ENCODE results near the gene ATP5F1B. TPM values are rescaled to one million over a fixed set of nuclear protein-coding genes. Genes with fewer than 3 reads are reported as not detected.

ATP5F1B gene
- polyA plus RNA-seq, 2 of the 4 experiments (the other 2 are of a cell fraction), result 778 to 1,500 TPM

- CTCF ChIA-PET, result interaction anchor here (0.6 to 4.3 kb wide), 15 partner anchors 11 to 371 kb away, joined by 3 to 74 read pairs (median 8); partner anchors contain the start of gene RBMS2
- 4% methylated on average over 27 of the region's 27 CpGs for WGBS (ENCODE audit: missing lambda C conversion rate)
- H3K4me3 ChIP-seq, result peak overlapping the region; percentile 80
- FAIRE-seq (no peak), DNase-seq (ENCODE audit: low read depth in 1 of 2, low spot score in 1 of 2) (peak; percentile 59 to 62), ATAC-seq (peak in 1 of 2 experiments; percentile 3; a peak in 4 of 6 replicates)
- TF ChIP-seq PHF8 (IDR thresholded peaks at IDR 0.05; ENCODE audit: borderline replicate concordance, low read depth), result no peak
- TF ChIP-seq BHLHE40 (IDR thresholded peaks at IDR 0.05; ENCODE audit: low read depth, low read length), result no peak
- TF ChIP-seq TP53 (CRISPR knock-in tag; IDR thresholded peaks at IDR 0.05), result no peak
- TF ChIP-seq ZFP36 (IDR thresholded peaks at IDR 0.05; ENCODE audit: borderline replicate concordance, partially characterized antibody), result no peak
- no peak for TF ChIP-seq CTCF (IDR thresholded peaks at IDR 0.05)
- TF ChIP-seq NFE2L2 (conservative IDR thresholded peaks at IDR 0.05; ENCODE audit: low read length), result no peak
- TF ChIP-seq MAZ (IDR thresholded peaks at IDR 0.05; ENCODE audit: borderline replicate concordance, low read depth, low read length), result no peak
- TF ChIP-seq NPAS2 (CRISPR knock-in tag; IDR thresholded peaks at IDR 0.05; ENCODE audit: borderline replicate concordance), result no peak
- no peak for TF ChIP-seq CHD2 (IDR thresholded peaks at IDR 0.05; ENCODE audit: low read length, partially characterized antibody)
- no peak for TF ChIP-seq KDM5A (IDR thresholded peaks at IDR 0.05)
- no peak for TF ChIP-seq FOXS1 (CRISPR knock-in tag; IDR thresholded peaks at IDR 0.05)
- no peak for TF ChIP-seq HOXB13 (CRISPR knock-in tag; IDR thresholded peaks at IDR 0.05; ENCODE audit: low read depth)
- no peak for TF ChIP-seq HOXB5 (CRISPR knock-in tag; IDR thresholded peaks at IDR 0.05)
- TF ChIP-seq CBX2 (IDR thresholded peaks at IDR 0.05; ENCODE audit: borderline replicate concordance, low read depth), result no peak
- TF ChIP-seq RNF2 (IDR thresholded peaks at IDR 0.05; ENCODE audit: borderline replicate concordance, low read depth), result no peak
- no peak for TF ChIP-seq HOXA7 (CRISPR knock-in tag; IDR thresholded peaks at IDR 0.05)
- TF ChIP-seq POLR2A (IDR thresholded peaks at IDR 0.05; ENCODE audit: low read length), result no peak
- no peaks in the 10 kb centered on the region for H3K9me3 ChIP-seq
- peaks cover 46% of the 10 kb centered on the region for H3K4me1 ChIP-seq
- H3K27ac ChIP-seq, result peak overlapping the region; percentile 89 to 97
- POLR2A ChIA-PET, result interaction anchor here (1.2 to 3.9 kb wide), 3 partner anchors 11 to 120 kb away, joined by 3 to 57 read pairs (median 4); partner anchors contain the start of gene PTGES3
- peak overlapping the region; percentile 97 for H3K4me2 ChIP-seq
These were observed 11.4 kb downstream of the ATP5F1B start for GRCh38 chr12:56634242-56634836.

- Histone ChIP-seq H3K4me1 (peaks cover 46% of the 10 kb centered on the region), H3K4me2 (peak overlapping the region; percentile 97), H3K4me3 (peak overlapping the region; percentile 80), H3K9me3 (no peaks in the 10 kb centered on the region), H3K27ac (peak overlapping the region; percentile 89 to 97)
- FAIRE-seq (no peak), DNase-seq (ENCODE audit: low read depth in 1 of 2, low spot score in 1 of 2) (no peak), ATAC-seq (no peak)
- POLR2A ChIA-PET, result interaction anchor here (3.9 kb wide), 1 partner anchor 55 kb away, joined by 57 read pairs; the partner anchor contains the start of gene PTGES3
- CTCF ChIA-PET, result interaction anchor here (0.6 to 4.3 kb wide), 15 partner anchors 10 to 372 kb away, joined by 3 to 74 read pairs (median 8); partner anchors contain the start of gene RBMS2
- WGBS (ENCODE audit: missing lambda C conversion rate), result 50% methylated on average over 12 of the region's 12 CpGs
- TF ChIP-seq RAD21 (conservative IDR thresholded peaks at IDR 0.05 in 1 of 2, IDR thresholded peaks at IDR 0.05 in 1 of 2) (no peak), TP53 (CRISPR knock-in tag; IDR thresholded peaks at IDR 0.05) (no peak), CHD4 (IDR thresholded peaks at IDR 0.05; ENCODE audit: borderline replicate concordance) (no peak), PHF8 (IDR thresholded peaks at IDR 0.05; ENCODE audit: borderline replicate concordance, low read depth) (no peak), BCL3 (IDR thresholded peaks at IDR 0.05) (no peak), JUNB (IDR thresholded peaks at IDR 0.05) (no peak), ZFP36 (IDR thresholded peaks at IDR 0.05; ENCODE audit: borderline replicate concordance, partially characterized antibody) (no peak), POLR2A (IDR thresholded peaks at IDR 0.05; ENCODE audit: low read length) (no peak)
These were observed 12.1 kb downstream of the ATP5F1B start for GRCh38 chr12:56633468-56634241.
